ENCODE data around the gene TDRD15. TPM values are rescaled to one million over a fixed set of nuclear protein-coding genes. Genes with fewer than 3 reads are reported as not detected.

The TDRD15 gene
- total RNA-seq, 6 experiments from 2014 or later = 0.32 to 2.4 (median 1.2) TPM

DNA sequence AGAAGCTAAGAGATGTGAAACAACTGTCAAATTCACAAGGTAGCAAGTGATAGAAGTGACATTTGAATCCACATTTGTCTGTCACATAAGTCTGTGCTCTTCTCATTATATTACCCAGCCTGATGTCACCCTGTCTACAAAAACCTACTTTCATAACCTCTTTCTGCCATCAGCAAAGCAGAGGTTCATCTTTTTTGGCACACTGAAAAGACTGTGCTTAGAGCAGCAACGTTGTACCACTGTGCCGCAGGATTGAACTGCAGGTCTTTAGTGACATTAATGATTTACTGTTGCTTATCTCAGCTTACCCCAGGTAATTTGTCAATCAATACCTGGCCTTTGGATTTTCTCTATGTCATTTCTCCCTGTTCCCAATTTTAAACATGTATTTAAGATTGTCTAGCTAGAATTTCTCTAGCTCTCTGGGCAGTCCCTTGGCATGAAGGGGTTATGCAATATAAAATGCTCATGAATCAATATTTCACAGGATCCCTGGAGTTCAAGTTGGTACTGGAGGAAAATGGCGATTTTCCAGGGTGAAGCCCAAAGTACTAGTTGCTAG is 31.4 kb upstream of the TDRD15 start:
- H3K27ac ChIP-seq = peak overlapping the region; percentile 37 to 95 (median 77)
- no peaks in the 10 kb centered on the region for H3K9me3 ChIP-seq
- 30% methylated on average over 3 of the region's 3 CpGs for WGBS (ENCODE audit: insufficient coverage, low coverage, low lambda C conversion rate, missing lambda C conversion rate)
- DNase-seq = peak in 2 of 3 donors; percentile 36 to 72
- intact Hi-C loops (cut with DNase I) = loop anchor here (10.0 kb wide), 1 partner anchor 48 kb away; the partner anchor contains the start of gene APOB (in 2 of the 2)
- peak; percentile 55 to 76 (median 70) for ATAC-seq
- no peaks in the 10 kb centered on the region for H3K27me3 ChIP-seq
- H3K36me3 ChIP-seq = no peaks in the 10 kb centered on the region
- TF ChIP-seq, protein P1, sequence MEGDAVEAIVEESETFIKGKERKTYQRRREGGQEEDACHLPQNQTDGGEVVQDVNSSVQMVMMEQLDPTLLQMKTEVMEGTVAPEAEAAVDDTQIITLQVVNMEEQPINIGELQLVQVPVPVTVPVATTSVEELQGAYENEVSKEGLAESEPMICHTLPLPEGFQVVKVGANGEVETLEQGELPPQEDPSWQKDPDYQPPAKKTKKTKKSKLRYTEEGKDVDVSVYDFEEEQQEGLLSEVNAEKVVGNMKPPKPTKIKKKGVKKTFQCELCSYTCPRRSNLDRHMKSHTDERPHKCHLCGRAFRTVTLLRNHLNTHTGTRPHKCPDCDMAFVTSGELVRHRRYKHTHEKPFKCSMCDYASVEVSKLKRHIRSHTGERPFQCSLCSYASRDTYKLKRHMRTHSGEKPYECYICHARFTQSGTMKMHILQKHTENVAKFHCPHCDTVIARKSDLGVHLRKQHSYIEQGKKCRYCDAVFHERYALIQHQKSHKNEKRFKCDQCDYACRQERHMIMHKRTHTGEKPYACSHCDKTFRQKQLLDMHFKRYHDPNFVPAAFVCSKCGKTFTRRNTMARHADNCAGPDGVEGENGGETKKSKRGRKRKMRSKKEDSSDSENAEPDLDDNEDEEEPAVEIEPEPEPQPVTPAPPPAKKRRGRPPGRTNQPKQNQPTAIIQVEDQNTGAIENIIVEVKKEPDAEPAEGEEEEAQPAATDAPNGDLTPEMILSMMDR (IDR thresholded peaks at IDR 0.05) = no peak
- TF ChIP-seq POLR2A (IDR thresholded peaks at IDR 0.05) = peak; percentile 43
- no peak overlapping the region for H3K4me3 ChIP-seq
- H3K4me1 ChIP-seq = peaks cover 0 to 28% (median 11%) of the 10 kb centered on the region in 4 donors

DNA sequence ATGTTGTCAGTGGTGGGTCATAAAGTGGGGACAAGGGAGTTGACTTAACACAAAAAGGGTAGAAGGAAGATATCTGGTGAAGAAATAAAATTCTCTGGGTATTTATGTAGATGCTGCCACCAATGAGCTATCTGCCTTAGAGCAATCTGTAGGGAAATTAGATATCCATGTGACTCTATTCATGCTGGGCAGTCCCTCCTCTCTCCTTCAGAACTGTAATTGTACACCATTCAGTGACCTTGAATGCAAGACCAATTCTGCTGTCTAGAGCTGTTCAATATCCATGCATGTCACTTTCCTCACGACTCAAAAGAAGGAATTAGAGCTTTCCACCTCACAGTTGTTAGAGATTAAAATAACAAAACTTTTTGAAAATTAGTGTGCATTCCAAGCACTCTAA is 28.6 kb upstream of the TDRD15 start:
- Histone ChIP-seq H3K27ac (peak overlapping the region; percentile 66 to 95 (median 89)), H3K4me1 (peaks cover 0 to 55% (median 26%) of the 10 kb centered on the region in 4 donors), H3K27me3 (no peaks in the 10 kb centered on the region), H3K36me3 (no peaks in the 10 kb centered on the region), H3K9me3 (no peaks in the 10 kb centered on the region), H3K4me3 (peak overlapping the region; percentile 39 to 62 (median 58))
- ATAC-seq (peak in 3 of 4 donors; percentile 13 to 53 (median 19)), DNase-seq (no peak)
- 18% methylated on average over 1 of the region's 1 CpG for WGBS (ENCODE audit: insufficient coverage, low coverage, low lambda C conversion rate, missing lambda C conversion rate)
- peak; percentile 24 for TF ChIP-seq POLR2A (IDR thresholded peaks at IDR 0.05)
- TF ChIP-seq, protein P1 (IDR thresholded peaks at IDR 0.05) = no peak
- intact Hi-C loops (cut with DNase I) = loop anchor here (10.0 kb wide), 1 partner anchor 50 kb away; the partner anchor contains the start of gene APOB (in 2 of the 2)

DNA sequence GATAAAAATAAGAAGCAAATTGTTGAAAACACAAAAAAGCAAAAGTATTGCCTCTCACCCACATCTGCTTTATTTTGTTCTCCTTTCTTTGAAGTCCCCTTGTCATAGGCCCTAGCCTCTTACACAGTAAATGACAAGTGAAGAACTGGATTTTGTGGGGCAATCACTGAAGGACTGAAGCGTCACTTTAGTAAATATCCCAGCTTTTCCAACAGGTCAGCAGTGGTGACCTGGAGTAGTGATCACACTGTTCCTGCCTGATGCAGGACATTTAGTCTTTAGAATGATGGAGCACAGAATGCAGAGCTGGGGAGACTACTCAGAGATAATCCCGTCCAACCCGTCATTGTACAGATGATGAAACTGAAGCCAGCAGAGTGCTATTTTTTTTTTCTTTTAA is 28.1 kb upstream of the TDRD15 start:
- intact Hi-C loops (cut with DNase I) = loop anchor here (10.0 kb wide), 1 partner anchor 51 kb away; the partner anchor contains the start of gene APOB (in 2 of the 2)
- Histone ChIP-seq H3K27ac (peak overlapping the region; percentile 66 to 95 (median 89)), H3K36me3 (no peaks in the 10 kb centered on the region), H3K9me3 (no peaks in the 10 kb centered on the region), H3K4me1 (peaks cover 0 to 57% (median 26%) of the 10 kb centered on the region in 4 donors), H3K4me3 (peak overlapping the region; percentile 39 to 62 (median 58)), H3K27me3 (no peaks in the 10 kb centered on the region)
- TF ChIP-seq, protein P1 (IDR thresholded peaks at IDR 0.05) = no peak
- peak; percentile 14 for TF ChIP-seq POLR2A (IDR thresholded peaks at IDR 0.05)
- ATAC-seq (peak; percentile 22 to 61 (median 55)), DNase-seq (peak in 1 of 3 donors; percentile 60)
- 23% methylated on average over 3 of the region's 3 CpGs for WGBS (ENCODE audit: insufficient coverage, low coverage, low lambda C conversion rate, missing lambda C conversion rate)

DNA sequence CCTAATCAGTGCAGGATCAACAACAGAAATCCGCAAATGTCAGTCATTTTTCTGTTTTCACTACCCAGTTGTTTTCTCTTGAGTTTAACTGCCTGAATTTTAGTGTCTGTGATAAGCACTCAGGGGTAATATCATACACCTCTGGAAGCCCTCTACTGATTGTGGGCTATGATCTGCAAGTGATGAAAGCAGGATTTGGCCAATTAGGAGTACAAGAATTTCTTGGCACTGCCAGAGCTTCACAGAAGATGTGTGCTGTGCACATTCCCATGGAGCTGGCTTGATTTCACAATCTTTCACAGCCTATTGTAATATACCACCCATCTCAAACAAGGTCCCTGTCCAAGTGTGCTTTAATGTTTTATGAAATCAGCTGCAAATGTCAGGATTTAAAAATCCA is 27.3 kb upstream of the TDRD15 start:
- H3K4me3 ChIP-seq = peak overlapping the region; percentile 39 to 62 (median 58)
- H3K9me3 ChIP-seq = no peaks in the 10 kb centered on the region

More for the DNA sequence above, 27.3 kb upstream of the TDRD15 start:
- peak in 1 of 3 donors; percentile 77 for DNase-seq
- H3K27me3 ChIP-seq = no peaks in the 10 kb centered on the region
- TF ChIP-seq, protein P1 (IDR thresholded peaks at IDR 0.05) = no peak
- peak; percentile 91 for TF ChIP-seq POLR2A (IDR thresholded peaks at IDR 0.05)
- ATAC-seq = peak; percentile 59 to 76 (median 66)
- WGBS (ENCODE audit: insufficient coverage, low coverage, low lambda C conversion rate, missing lambda C conversion rate) = no CpG with 5 or more reads among the region's 1 CpG
- H3K36me3 ChIP-seq = no peaks in the 10 kb centered on the region
- peaks cover 0 to 52% (median 25%) of the 10 kb centered on the region in 4 donors for H3K4me1 ChIP-seq
- H3K27ac ChIP-seq = peak overlapping the region; percentile 66 to 95 (median 89)
- intact Hi-C loops (cut with DNase I) = loop anchor here (10.0 kb wide), 1 partner anchor 52 kb away; the partner anchor contains the start of gene APOB (in 2 of the 2)

All from right lobe of liver (tissue), 6 donors.